ENCODE measurements around the gene CEP97.

DNA sequence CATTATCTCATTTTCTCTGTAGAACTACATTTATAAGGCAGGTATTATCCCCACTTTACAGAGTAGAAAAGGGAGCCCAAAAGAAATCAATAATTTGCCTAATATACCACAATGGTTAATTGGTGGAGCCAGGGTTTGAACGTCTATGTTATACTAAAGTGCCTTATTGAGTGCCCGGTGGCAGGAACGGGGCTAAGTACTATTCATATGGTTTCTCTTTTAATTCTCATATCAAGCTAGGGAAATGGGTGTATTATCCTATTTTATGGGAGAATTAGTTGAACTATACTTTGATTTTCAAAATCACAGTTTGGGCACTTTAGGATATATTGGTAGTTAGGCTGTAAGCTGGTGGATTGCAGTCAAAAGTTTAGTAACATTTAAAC is 1.5 kb downstream of the CEP97 start:
- TF ChIP-seq, protein P1, sequence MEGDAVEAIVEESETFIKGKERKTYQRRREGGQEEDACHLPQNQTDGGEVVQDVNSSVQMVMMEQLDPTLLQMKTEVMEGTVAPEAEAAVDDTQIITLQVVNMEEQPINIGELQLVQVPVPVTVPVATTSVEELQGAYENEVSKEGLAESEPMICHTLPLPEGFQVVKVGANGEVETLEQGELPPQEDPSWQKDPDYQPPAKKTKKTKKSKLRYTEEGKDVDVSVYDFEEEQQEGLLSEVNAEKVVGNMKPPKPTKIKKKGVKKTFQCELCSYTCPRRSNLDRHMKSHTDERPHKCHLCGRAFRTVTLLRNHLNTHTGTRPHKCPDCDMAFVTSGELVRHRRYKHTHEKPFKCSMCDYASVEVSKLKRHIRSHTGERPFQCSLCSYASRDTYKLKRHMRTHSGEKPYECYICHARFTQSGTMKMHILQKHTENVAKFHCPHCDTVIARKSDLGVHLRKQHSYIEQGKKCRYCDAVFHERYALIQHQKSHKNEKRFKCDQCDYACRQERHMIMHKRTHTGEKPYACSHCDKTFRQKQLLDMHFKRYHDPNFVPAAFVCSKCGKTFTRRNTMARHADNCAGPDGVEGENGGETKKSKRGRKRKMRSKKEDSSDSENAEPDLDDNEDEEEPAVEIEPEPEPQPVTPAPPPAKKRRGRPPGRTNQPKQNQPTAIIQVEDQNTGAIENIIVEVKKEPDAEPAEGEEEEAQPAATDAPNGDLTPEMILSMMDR (IDR thresholded peaks at IDR 0.05) = no peak
- TF ChIP-seq POLR2A (IDR thresholded peaks at IDR 0.05) = no peak
